ENCODE measurements around the gene CAMSAP3. TPM values are rescaled to one million over a fixed set of nuclear protein-coding genes. Genes with fewer than 3 reads are reported as not detected.

CAMSAP3 gene
- total RNA-seq, 2 donors from 2014 or later: 40.4 to 90.9 TPM

DNA sequence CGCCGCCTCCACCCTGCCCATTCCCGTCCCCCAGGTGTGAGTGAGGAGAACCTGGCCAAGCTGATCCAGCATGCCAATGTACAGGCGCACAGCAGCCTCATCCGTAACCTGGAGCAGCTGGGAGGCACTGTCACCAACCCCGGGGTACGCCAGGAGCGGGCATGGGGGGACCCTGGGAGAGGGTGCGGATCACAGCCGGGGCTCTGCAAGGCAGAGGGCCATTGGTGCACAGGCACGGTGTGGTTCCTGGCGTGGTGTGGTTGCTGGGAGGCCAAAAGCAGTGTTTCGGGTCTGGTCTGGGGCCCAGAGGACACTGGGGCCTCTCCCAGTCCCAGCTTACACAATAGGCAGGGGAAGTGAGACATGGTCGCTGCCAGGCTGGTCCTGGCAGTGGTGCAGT, 49.5 kb downstream of the CAMSAP3 start:
- no peak for DNase-seq (ENCODE audit: low spot score)
- intact Hi-C loops (cut with DNase I): no loop called here
- Histone ChIP-seq H3K27me3 (replicated peaks; ENCODE audit: insufficient read depth) (no peaks in the 10 kb centered on the region), H3K4me1 (replicated peaks) (no peaks in the 10 kb centered on the region), H3K36me3 (no peaks in the 10 kb centered on the region), H3K4me3 (no peak overlapping the region), H3K9me3 (no peaks in the 10 kb centered on the region), H3K27ac (no peak overlapping the region)
- TF ChIP-seq, protein P1, sequence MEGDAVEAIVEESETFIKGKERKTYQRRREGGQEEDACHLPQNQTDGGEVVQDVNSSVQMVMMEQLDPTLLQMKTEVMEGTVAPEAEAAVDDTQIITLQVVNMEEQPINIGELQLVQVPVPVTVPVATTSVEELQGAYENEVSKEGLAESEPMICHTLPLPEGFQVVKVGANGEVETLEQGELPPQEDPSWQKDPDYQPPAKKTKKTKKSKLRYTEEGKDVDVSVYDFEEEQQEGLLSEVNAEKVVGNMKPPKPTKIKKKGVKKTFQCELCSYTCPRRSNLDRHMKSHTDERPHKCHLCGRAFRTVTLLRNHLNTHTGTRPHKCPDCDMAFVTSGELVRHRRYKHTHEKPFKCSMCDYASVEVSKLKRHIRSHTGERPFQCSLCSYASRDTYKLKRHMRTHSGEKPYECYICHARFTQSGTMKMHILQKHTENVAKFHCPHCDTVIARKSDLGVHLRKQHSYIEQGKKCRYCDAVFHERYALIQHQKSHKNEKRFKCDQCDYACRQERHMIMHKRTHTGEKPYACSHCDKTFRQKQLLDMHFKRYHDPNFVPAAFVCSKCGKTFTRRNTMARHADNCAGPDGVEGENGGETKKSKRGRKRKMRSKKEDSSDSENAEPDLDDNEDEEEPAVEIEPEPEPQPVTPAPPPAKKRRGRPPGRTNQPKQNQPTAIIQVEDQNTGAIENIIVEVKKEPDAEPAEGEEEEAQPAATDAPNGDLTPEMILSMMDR (IDR thresholded peaks at IDR 0.05): no peak
- no peak for TF ChIP-seq POLR2AphosphoS5 (IDR thresholded peaks at IDR 0.05)
- TF ChIP-seq POLR2A (IDR thresholded peaks at IDR 0.05): no peak
- WGBS: 91% methylated on average over 14 of the region's 14 CpGs

GRCh38 chr19:7645656-7646425, 50.2 kb downstream of the CAMSAP3 start:
- Histone ChIP-seq H3K4me3 (no peak overlapping the region), H3K36me3 (no peaks in the 10 kb centered on the region), H3K4me1 (replicated peaks) (no peaks in the 10 kb centered on the region), H3K27me3 (replicated peaks; ENCODE audit: insufficient read depth) (no peaks in the 10 kb centered on the region), H3K9me3 (no peaks in the 10 kb centered on the region), H3K27ac (no peak overlapping the region)
- intact Hi-C loops (cut with DNase I): no loop called here
- DNase-seq (ENCODE audit: low spot score): no peak
- WGBS: 68% methylated on average over 20 of the region's 20 CpGs
- TF ChIP-seq POLR2A (IDR thresholded peaks at IDR 0.05) (no peak), POLR2AphosphoS5 (IDR thresholded peaks at IDR 0.05) (no peak)
- TF ChIP-seq, protein P1 (IDR thresholded peaks at IDR 0.05): no peak

DNA sequence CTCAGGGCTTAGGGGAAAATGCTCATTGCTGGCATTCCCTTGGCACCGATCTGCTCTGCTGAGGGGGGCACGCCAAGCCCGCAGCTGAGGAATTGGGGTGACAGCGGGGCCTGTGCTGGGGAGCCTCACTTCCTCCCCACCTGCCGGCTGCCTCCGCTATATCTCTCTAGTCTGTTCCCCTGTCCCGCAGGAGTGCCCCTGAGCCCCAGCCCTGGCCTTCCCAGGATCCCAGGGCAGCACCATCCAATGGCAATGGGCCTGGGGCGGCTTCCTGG, 50.7 kb downstream of the CAMSAP3 start:
- no peaks in the 10 kb centered on the region for H3K9me3 ChIP-seq
- no peak overlapping the region for H3K4me3 ChIP-seq
- no peak overlapping the region for H3K27ac ChIP-seq
- intact Hi-C loops (cut with DNase I): no loop called here
- H3K4me1 ChIP-seq (replicated peaks): no peaks in the 10 kb centered on the region
- 83% methylated on average over 8 of the region's 8 CpGs for WGBS
- TF ChIP-seq, protein P1 (IDR thresholded peaks at IDR 0.05): no peak
- TF ChIP-seq POLR2AphosphoS5 (IDR thresholded peaks at IDR 0.05) (no peak), POLR2A (IDR thresholded peaks at IDR 0.05) (no peak)
- no peaks in the 10 kb centered on the region for H3K36me3 ChIP-seq
- no peaks in the 10 kb centered on the region for H3K27me3 ChIP-seq (replicated peaks; ENCODE audit: insufficient read depth)
- DNase-seq (ENCODE audit: low spot score): no peak

GRCh38 chr19:7647156-7647555, 51.5 kb downstream of the CAMSAP3 start:
- H3K27ac ChIP-seq: no peak overlapping the region
- H3K4me3 ChIP-seq: no peak overlapping the region
- no peaks in the 10 kb centered on the region for H3K27me3 ChIP-seq (replicated peaks; ENCODE audit: insufficient read depth)
- WGBS: 92% methylated on average over 26 of the region's 26 CpGs
- no peak for TF ChIP-seq POLR2A (IDR thresholded peaks at IDR 0.05)
- intact Hi-C loops (cut with DNase I): no loop called here
- no peak for DNase-seq (ENCODE audit: low spot score)
- no peaks in the 10 kb centered on the region for H3K36me3 ChIP-seq
- no peaks in the 10 kb centered on the region for H3K9me3 ChIP-seq
- H3K4me1 ChIP-seq (replicated peaks): no peaks in the 10 kb centered on the region

DNA sequence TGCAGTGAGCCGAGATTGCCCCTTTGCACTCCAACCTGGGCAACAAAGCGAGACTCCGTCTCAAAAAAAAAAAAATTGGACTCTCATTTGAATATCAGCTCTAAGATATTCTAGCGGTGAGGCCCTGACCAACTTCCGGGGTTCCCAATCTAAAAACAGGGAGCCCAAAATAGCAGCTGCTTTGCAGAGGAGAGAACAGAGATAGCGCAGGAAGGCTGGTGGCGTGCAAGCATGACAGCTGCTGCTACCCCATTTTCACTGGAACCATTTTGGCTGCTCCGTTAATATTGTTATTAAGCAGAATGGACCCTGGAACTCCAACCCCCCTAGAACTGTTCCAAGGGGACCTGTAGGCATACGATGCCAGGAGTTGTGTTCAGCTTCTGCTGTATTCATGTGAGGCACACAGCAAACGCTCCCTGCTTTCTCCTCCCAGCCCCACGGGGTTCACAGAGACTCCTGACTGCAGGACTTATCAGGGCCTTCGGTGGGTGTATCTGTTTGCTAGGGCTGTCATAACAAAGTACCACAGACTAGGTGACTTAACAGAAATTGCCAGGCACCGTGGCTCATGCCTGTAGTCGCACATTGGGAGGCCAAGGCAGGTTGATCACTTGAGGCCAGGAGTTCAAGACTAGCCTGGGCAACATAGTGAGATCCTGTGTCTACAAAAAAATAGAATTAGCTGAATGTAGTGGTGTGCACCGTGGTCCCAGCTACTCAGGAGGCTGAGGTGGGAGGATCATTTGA, 52.8 kb downstream of the CAMSAP3 start:
- H3K27ac ChIP-seq: no peak overlapping the region
- no peaks in the 10 kb centered on the region for H3K9me3 ChIP-seq
- TF ChIP-seq POLR2AphosphoS5 (IDR thresholded peaks at IDR 0.05) (no peak), POLR2A (IDR thresholded peaks at IDR 0.05) (no peak)
- TF ChIP-seq, protein P1 (IDR thresholded peaks at IDR 0.05): no peak
- intact Hi-C loops (cut with DNase I): no loop called here
- no peaks in the 10 kb centered on the region for H3K36me3 ChIP-seq
- DNase-seq (ENCODE audit: low spot score): no peak
- WGBS: 88% methylated on average over 15 of the region's 15 CpGs
- no peaks in the 10 kb centered on the region for H3K27me3 ChIP-seq (replicated peaks; ENCODE audit: insufficient read depth)
- no peak overlapping the region for H3K4me3 ChIP-seq
- no peaks in the 10 kb centered on the region for H3K4me1 ChIP-seq (replicated peaks)

Measured in prostate gland (tissue), 2 donors.